Natural killer cell (primary cell): Measurements from ENCODE around the gene VILL. TPM values are rescaled to one million over a fixed set of nuclear protein-coding genes. Genes with fewer than 3 reads are reported as not detected.

ENCODE experiments used
- ATAC-seq, 3 donors: fragments of 150-1000 bp in 2 of 3; fragments of 200-7000 bp in 1 of 3; cut with Tn5 transposase; 1 replicate in 1 of 3; 2 replicates in 2 of 3; pipeline ENCODE4 v1.10.0; 2021; ENCODE audit warnings: mild to moderate bottlenecking in 2 of 3, moderate library complexity in 2 of 3
- DNase-seq, 2 donors: peaks; one replicate each; pipeline versions ENCODE4 v3.0.0 to v3.0.0-alpha.2; 2013 to 2021; ENCODE audit warnings: mixed read lengths in 1 of 2
- H3K27ac ChIP-seq: one replicate; pipeline ENCODE4 v1.5.1; 2013; ENCODE audit warnings: mild to moderate bottlenecking, low read length
- H3K27me3 ChIP-seq: one replicate; pipeline ENCODE4 v1.6.1; 2013; ENCODE audit warnings: low read length; ENCODE audit not compliant: control insufficient read depth, insufficient read depth
- H3K36me3 ChIP-seq: one replicate; pipeline ENCODE4 v1.6.1; 2013; ENCODE audit warnings: low read length; ENCODE audit not compliant: control insufficient read depth, insufficient read depth
- H3K4me1 ChIP-seq: one replicate; pipeline ENCODE4 v1.6.1; 2013; ENCODE audit warnings: low read length; ENCODE audit not compliant: control insufficient read depth, insufficient read depth
- H3K4me3 ChIP-seq: one replicate; pipeline ENCODE4 v1.5.1; 2013; ENCODE audit warnings: low read length
- H3K9me3 ChIP-seq: one replicate; pipeline ENCODE4 v1.6.1; 2013; ENCODE audit warnings: low read length; ENCODE audit not compliant: control insufficient read depth, insufficient read depth
- H3K27ac Mint-ChIP-seq, 2 donors: one replicate each; pipeline ENCODE4 v1.8.0; 2022; ENCODE audit warnings: mild to moderate bottlenecking in 2 of 2, mixed read lengths in 2 of 2, moderate library complexity in 1 of 2
- H3K27me3 Mint-ChIP-seq, 2 donors: one replicate each; pipeline ENCODE4 v1.8.0; 2022; ENCODE audit warnings: low read depth in 2 of 2, mixed read lengths in 2 of 2
- H3K36me3 Mint-ChIP-seq: one replicate; pipeline ENCODE4 v1.8.0; 2022; ENCODE audit warnings: mixed read lengths
- H3K4me1 Mint-ChIP-seq, 2 donors: one replicate each; pipeline ENCODE4 v1.8.0; 2022; ENCODE audit warnings: mixed read lengths in 2 of 2
- H3K4me3 Mint-ChIP-seq: one replicate; pipeline ENCODE4 v1.8.0; 2022; ENCODE audit warnings: mild to moderate bottlenecking, moderate library complexity, mixed read lengths
- H3K9me3 Mint-ChIP-seq, 2 donors: one replicate each; pipeline ENCODE4 v1.8.0; 2022; ENCODE audit warnings: mixed read lengths in 2 of 2
- WGBS: methylation state at CpG from one replicate; pipeline ENCODE4 v1.1.7; 2013; ENCODE audit warnings: missing lambda C conversion rate; ENCODE audit not compliant: insufficient coverage; 5-methylcytosine and 5-hydroxymethylcytosine counted together
- intact Hi-C: fragments of 100-400 bp; cut with micrococcal nuclease; formaldehyde crosslinking; loops from one replicate; pipeline ENCODE4 v1.14.2; 2022
- total RNA-seq, 4 donors: library from RNA; stranded (reverse); fragments of 120-200 nt in 1 of 4; gene quantifications; one replicate each; pipeline versions ENCODE4 v1.2.3 to v1.2.4, GENCODE V29; 2013 to 2022
- TF ChIP-seq, protein P1 (sequence below): fragments of 200-600 bp; IDR thresholded peaks from one replicate; pipeline ENCODE4 v1.8.0; 2022; ENCODE audit warnings: antibody characterized with exemption

The VILL gene
- total RNA-seq, 3 donors from 2014 or later (not counting 1 experiment from before 2014, with no cell fraction given): 25.6 to 27.8 (median 26.9) TPM

GRCh38 chr3:38009807-38010591 is 19.4 kb downstream of the VILL start:
- Histone ChIP-seq H3K4me1 (peaks cover 4% of the 10 kb centered on the region), H3K36me3 (peaks cover 17% of the 10 kb centered on the region), H3K27ac (no peak overlapping the region), H3K27me3 (no peaks in the 10 kb centered on the region), H3K4me3 (no peak overlapping the region), H3K9me3 (no peaks in the 10 kb centered on the region)
- Mint-ChIP-seq H3K9me3 (no peaks in the 10 kb centered on the region), H3K27me3 (no peaks in the 10 kb centered on the region), H3K36me3 (peaks cover 15% of the 10 kb centered on the region), H3K4me3 (no peak overlapping the region), H3K4me1 (peaks cover 0 to 10% of the 10 kb centered on the region in 2 donors), H3K27ac (peak overlapping the region in 1 of 2 donors; percentile 65)
- intact Hi-C loops: no loop called here
- no peak for DNase-seq
- no peak for ATAC-seq
- TF ChIP-seq, protein P1, sequence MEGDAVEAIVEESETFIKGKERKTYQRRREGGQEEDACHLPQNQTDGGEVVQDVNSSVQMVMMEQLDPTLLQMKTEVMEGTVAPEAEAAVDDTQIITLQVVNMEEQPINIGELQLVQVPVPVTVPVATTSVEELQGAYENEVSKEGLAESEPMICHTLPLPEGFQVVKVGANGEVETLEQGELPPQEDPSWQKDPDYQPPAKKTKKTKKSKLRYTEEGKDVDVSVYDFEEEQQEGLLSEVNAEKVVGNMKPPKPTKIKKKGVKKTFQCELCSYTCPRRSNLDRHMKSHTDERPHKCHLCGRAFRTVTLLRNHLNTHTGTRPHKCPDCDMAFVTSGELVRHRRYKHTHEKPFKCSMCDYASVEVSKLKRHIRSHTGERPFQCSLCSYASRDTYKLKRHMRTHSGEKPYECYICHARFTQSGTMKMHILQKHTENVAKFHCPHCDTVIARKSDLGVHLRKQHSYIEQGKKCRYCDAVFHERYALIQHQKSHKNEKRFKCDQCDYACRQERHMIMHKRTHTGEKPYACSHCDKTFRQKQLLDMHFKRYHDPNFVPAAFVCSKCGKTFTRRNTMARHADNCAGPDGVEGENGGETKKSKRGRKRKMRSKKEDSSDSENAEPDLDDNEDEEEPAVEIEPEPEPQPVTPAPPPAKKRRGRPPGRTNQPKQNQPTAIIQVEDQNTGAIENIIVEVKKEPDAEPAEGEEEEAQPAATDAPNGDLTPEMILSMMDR: no peak
- 95% methylated on average over 25 of the region's 27 CpGs for WGBS

- H3K9me3 ChIP-seq: no peaks in the 10 kb centered on the region
- ATAC-seq (no peak), DNase-seq (no peak)
- peaks cover 4% of the 10 kb centered on the region for H3K4me1 ChIP-seq
- no peak overlapping the region for H3K27ac Mint-ChIP-seq
- no peaks in the 10 kb centered on the region for H3K9me3 Mint-ChIP-seq
- H3K4me1 Mint-ChIP-seq: peaks cover 0 to 5% of the 10 kb centered on the region in 2 donors
- intact Hi-C loops: no loop called here
- H3K4me3 Mint-ChIP-seq: no peak overlapping the region
- H3K27me3 Mint-ChIP-seq: no peaks in the 10 kb centered on the region
- TF ChIP-seq, protein P1: no peak
- WGBS: 96% methylated on average over 21 of the region's 21 CpGs
- H3K36me3 Mint-ChIP-seq: peaks cover 22% of the 10 kb centered on the region
- H3K27me3 ChIP-seq: no peaks in the 10 kb centered on the region
- H3K27ac ChIP-seq: no peak overlapping the region
- no peak overlapping the region for H3K4me3 ChIP-seq
- peaks cover 23% of the 10 kb centered on the region for H3K36me3 ChIP-seq
Observed at GRCh38 chr3:38011111-38011510, 20.5 kb downstream of the VILL start.

GRCh38 chr3:38015485-38015884 is 24.9 kb downstream of the VILL start:
- H3K4me1 ChIP-seq: no peaks in the 10 kb centered on the region
- H3K36me3 ChIP-seq: peaks cover 23% of the 10 kb centered on the region
- no peak overlapping the region for H3K4me3 ChIP-seq
- TF ChIP-seq, protein P1: no peak
- Mint-ChIP-seq H3K4me1 (peaks cover 0 to 17% of the 10 kb centered on the region in 2 donors), H3K4me3 (no peak overlapping the region), H3K27ac (no peak overlapping the region), H3K27me3 (no peaks in the 10 kb centered on the region), H3K9me3 (peaks cover 0 to 3% of the 10 kb centered on the region in 2 donors), H3K36me3 (peaks cover 22% of the 10 kb centered on the region)
- H3K27me3 ChIP-seq: no peaks in the 10 kb centered on the region
- peaks cover 3% of the 10 kb centered on the region for H3K9me3 ChIP-seq
- H3K27ac ChIP-seq: no peak overlapping the region
- no peak for ATAC-seq
- intact Hi-C loops: no loop called here
- DNase-seq: no peak
- WGBS: 88% methylated on average over 1 of the region's 3 CpGs

DNA sequence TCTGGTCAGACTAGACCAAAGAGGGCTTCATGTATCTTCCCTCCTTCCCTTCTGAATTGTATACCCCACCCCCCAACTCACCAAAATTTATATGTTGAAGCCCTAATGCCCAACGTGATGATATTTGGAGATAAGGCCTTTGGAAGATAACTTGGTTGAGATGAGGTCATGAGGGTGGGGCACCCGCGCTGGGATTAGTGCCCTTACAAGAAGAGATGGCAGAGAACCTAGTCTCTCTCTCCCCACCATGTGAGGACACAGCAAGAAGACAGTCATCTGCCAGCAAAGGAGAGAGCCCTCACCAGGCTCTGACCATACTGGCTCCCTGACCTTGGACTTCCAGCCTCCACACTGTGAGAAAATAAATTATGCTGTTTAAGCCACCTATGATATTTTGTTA is 25.4 kb downstream of the VILL start:
- H3K36me3 ChIP-seq: peaks cover 23% of the 10 kb centered on the region
- intact Hi-C loops: no loop called here
- Mint-ChIP-seq H3K9me3 (peaks cover 0 to 3% of the 10 kb centered on the region in 2 donors), H3K36me3 (peaks cover 22% of the 10 kb centered on the region), H3K27me3 (no peaks in the 10 kb centered on the region), H3K27ac (no peak overlapping the region), H3K4me3 (no peak overlapping the region), H3K4me1 (peaks cover 0 to 18% of the 10 kb centered on the region in 2 donors)
- no peak for ATAC-seq
- 100% methylated on average over 2 of the region's 3 CpGs for WGBS
- no peak overlapping the region for H3K27ac ChIP-seq
- no peaks in the 10 kb centered on the region for H3K4me1 ChIP-seq
- peaks cover 3% of the 10 kb centered on the region for H3K9me3 ChIP-seq
- TF ChIP-seq, protein P1: no peak
- no peak overlapping the region for H3K4me3 ChIP-seq
- H3K27me3 ChIP-seq: no peaks in the 10 kb centered on the region
- no peak for DNase-seq
